ENCODE data around the gene SOX6.

Gene SOX6

GRCh38 chr11:16313846-16314245 is 42.5 kb downstream of the SOX6 start:
- H3K27ac ChIP-seq: no peak overlapping the region
- TF ChIP-seq CTCF (conservative IDR thresholded peaks at IDR 0.05): no peak

GRCh38 chr11:16312233-16312765 is 44.0 kb downstream of the SOX6 start:
- no peak overlapping the region for H3K27ac ChIP-seq
- no peak for TF ChIP-seq CTCF (conservative IDR thresholded peaks at IDR 0.05)

- no peak for TF ChIP-seq CTCF (conservative IDR thresholded peaks at IDR 0.05)
- no peak overlapping the region for H3K27ac ChIP-seq
Observed at GRCh38 chr11:16311831-16312230, 44.5 kb downstream of the SOX6 start.

- no peak overlapping the region for H3K27ac ChIP-seq
- TF ChIP-seq CTCF (conservative IDR thresholded peaks at IDR 0.05): no peak
Observed at GRCh38 chr11:16310943-16311342, 45.4 kb downstream of the SOX6 start.

- no peak for TF ChIP-seq CTCF (conservative IDR thresholded peaks at IDR 0.05)
- no peak overlapping the region for H3K27ac ChIP-seq
Observed at GRCh38 chr11:16309226-16309625, 47.1 kb downstream of the SOX6 start.

- no peak overlapping the region for H3K27ac ChIP-seq
- TF ChIP-seq CTCF (conservative IDR thresholded peaks at IDR 0.05): no peak
Observed at GRCh38 chr11:16301462-16301861, 54.9 kb downstream of the SOX6 start.

- H3K27ac ChIP-seq: no peak overlapping the region
- TF ChIP-seq CTCF (conservative IDR thresholded peaks at IDR 0.05): no peak
Observed at GRCh38 chr11:16299884-16300782, 56.2 kb downstream of the SOX6 start.
